Muscle of arm (tissue), 12 donors: ENCODE results near the gene PTCD1. TPM values are rescaled to one million over a fixed set of nuclear protein-coding genes. Genes with fewer than 3 reads are reported as not detected.
"Not testable (repeated sequence)": the region's sequence is repeated elsewhere in the genome, so short reads cannot be mapped to it uniquely, and the experiment has no call there.

Experiments
- DNase-seq: peaks from one replicate; pipeline ENCODE4 v3.0.0-alpha.2; 2013
- polyA plus RNA-seq, 12 donors: library from polyadenylated mRNA; unstranded; fragments of 120-200 nt; gene quantifications; one replicate each; pipeline ENCODE4 v1.2.1, GENCODE V29; 2013; ENCODE audit not compliant: insufficient read length in 12 of 12

Gene PTCD1
- polyA plus RNA-seq, 12 donors: 2.2 to 7.4 (median 3.7) TPM; not detected in 1

DNA sequence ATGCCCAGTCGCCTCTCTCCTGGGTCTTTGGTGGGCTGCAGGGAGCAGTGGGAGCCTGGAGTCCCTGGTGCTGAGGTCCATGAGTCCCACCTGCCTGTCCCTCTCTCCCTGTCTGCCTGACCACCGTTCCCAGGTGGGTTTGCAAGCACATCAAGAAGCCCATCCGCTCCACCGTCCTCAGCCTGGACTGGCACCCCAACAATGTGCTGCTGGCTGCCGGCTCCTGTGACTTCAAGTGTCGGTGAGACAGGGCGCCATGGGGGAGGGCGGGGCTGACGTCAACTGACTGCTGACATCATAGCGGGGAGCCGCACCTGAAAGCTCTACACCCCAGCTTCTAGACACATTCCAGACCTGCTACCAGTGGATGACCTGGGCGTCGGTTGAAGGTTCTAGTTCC is 48.8 kb downstream of the PTCD1 start:
- no peak for DNase-seq

DNA sequence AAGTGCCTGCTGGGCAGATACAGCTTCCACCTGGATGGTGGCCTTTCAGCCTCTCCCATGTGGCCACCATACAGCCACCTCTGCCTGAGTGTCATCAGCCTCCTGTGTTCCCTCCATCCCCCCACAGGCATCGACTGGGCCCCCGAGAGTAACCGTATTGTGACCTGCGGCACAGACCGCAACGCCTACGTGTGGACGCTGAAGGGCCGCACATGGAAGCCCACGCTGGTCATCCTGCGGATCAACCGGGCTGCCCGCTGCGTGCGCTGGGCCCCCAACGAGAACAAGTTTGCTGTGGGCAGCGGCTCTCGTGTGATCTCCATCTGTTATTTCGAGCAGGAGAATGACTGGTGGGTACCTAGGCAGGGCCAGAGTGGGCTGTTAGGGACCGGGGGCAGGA is 50.7 kb downstream of the PTCD1 start:
- no peak for DNase-seq

DNA sequence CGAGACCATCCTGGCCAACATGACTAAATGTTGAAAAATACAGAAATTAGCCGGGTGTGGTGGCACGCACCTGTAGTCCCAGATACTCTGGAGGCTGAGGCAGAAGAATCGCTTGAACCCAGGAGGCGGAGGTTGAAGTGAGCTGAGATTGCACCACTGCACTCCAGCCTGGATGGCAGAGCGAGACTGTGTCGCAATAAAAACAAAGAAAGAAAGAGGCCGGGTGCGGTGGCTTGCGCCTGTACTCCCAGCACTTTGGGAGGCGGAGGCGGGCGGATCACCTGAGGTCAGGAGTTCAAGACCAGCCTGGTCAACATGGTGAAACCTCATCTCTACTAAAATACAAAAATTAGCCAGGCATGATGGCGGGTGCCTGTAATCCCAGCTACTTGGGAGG is 51.4 kb downstream of the PTCD1 start:
- not testable (repeated sequence) for DNase-seq

DNA sequence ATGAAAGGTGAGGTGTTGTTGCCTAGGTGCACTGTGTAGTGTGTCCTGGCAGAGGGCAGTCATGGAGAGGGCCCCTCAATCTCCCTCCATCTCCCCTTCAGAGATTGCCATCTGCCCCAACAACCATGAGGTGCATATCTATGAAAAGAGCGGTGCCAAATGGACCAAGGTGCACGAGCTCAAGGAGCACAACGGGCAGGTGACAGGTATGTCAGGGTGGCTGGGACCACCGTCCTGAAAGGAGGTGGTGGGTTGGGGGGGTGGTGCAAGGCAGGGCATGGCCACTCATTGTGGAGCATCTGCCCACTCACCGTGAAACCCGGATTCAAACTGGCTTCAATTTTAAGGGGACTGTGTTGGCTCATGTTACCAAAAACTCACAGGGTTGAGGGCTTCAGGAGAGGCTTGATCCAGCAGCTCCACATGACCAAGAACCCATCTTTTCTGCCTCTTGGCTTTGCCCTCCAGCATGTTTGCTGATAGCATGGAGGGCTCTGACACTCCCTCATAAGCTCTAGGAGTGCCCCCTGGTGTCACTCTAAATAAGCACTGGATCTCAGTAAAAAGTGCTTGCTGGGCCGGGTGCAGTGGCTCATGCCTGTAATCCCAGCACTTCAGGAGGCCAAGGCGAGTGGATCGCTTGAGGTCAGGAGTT is 51.9 kb downstream of the PTCD1 start:
- DNase-seq: no peak

DNA sequence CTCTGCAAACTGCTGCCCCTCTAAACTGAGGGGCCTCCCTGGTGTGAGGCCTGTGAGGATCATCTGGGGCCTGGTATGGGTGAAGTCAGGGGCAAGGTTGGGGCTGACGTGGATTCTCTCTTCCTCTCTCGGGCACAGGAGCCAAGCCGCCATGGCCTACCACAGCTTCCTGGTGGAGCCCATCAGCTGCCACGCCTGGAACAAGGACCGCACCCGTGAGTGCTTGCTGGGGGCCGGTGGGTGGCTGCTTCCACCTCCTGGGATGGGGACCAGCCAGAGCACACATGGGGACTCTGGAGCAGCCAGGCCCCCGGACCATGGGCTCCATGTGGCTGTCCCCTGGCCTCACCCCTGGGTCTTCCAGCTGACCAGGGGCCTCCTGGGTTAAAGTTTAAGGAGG is 53.0 kb downstream of the PTCD1 start:
- DNase-seq: no peak

DNA sequence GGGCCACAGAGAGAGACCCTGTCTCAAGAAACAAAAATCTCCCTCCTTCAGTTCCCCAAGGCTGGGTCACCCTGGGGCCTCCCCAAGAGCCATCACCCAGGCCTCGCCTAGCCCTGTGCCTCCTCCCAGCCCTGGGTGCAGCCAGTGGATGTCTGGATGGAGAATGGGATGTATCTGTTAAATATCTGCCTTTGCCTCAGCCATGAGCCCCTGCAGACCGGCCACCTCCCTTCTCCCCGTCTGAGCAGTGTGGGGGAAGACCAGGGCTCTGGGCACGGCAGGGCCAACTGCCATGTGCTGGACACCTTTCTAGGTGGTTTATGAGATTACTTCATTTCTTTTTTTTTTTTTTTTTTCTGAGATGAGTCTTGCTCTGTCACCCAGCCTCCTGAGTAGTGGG is 54.1 kb downstream of the PTCD1 start:
- no peak for DNase-seq

DNA sequence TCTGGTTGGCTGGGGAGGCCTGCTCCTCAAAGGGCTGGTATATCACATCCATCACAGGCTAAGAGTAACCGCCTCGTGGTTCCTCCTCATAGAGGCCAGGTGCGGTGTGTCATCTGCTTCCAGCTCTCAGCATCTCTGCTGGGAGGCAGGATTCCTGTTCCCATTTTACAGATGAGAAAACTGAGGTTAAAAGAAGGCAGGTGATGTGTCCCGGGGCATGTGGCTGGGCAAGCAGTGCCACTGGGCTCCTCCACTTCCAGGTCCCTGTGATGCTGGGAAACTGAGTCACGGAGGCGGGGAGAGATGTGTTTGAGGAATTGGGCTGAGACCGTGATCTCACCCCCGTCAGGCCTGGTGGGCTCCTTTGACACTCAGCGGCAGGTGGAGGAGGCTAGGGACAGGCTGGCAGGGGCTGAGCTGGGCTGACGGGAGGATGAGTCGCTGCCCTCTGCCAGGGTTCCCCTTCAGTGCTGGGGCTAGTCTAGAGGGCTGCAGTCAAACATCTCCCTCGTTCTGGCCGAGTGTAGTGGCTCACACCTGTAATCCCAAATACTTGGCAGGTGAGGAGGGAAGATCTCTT is 54.7 kb downstream of the PTCD1 start:
- DNase-seq: no peak

DNA sequence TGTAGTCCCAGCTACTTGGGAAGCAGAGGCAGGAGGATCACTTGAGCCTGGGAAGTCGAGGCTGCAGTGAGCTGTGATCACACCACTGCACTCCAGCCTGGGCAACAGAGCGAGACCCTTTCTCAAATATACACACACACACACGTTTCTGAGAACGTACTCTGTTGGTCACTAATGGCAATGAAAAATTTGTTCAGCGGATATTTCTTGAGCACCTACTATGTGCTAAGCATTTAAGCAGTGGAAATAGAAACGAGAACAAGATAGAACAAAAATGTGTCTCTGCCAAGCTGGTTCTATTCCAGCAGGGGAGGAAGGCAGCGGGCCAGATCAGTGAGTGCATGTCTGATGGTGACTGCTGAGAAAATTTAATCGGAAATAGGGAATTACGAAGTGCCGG is 55.4 kb downstream of the PTCD1 start:
- no peak for DNase-seq

DNA sequence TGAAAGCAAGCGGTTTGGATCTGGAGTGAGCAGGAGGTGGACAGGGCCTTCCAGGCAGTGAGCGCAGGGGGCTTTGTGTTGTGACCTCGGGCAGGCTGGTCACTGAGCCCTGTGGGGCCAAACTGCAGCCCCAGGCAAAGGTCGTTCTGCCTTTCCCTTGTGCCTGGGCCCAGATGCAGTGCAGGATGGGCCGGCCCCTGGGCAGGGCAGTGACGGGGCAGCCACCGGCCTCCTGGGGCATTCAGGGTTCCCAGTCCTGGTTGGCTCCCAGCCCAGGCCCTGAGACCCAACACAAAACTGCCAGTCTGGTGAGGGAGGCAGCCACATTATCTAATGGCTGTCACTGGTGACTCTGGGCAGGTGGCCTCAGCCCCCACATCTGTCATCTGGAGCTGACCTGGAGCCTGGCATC is 56.9 kb downstream of the PTCD1 start:
- no peak for DNase-seq

DNA sequence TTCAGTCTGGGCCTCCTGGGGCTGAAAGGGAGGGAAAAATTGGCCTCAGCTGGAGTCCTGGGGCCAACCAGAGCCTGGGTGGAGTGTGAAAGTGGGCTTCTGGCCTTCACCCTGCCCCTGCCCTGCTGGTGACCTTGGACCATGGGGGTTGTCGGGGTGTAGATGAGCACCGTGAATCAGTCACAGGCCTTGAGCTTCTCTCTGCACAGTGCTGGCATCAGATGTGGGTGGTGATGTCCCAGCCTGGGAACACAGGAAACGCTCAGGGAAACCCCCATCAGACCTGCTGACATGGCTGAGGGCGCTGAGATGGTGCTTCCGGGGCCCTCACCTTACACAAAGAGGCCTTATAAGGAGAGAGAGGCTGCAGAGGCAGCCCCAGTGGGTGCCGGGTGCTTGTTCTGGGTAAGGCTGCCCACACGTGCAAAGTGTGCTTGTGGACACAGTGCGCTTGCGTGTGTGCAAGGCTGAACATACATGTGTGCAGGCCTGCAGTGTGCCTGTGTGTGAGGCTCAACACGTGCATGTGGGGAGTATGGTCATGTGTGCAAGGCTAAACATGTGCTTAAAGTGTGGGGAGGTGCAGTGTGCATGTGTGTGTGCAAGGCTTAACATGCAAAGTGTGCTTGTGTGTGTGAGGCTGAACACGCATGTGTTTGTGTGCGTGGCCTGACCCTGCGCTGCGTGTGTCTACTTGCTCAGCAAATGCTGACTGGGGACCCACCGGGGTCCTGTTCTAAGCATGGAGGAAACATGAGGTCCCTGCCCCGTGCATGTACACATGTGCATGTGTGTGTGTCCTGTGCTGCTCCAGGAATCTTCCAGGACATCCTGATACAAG is 57.6 kb downstream of the PTCD1 start:
- no peak for DNase-seq

DNA sequence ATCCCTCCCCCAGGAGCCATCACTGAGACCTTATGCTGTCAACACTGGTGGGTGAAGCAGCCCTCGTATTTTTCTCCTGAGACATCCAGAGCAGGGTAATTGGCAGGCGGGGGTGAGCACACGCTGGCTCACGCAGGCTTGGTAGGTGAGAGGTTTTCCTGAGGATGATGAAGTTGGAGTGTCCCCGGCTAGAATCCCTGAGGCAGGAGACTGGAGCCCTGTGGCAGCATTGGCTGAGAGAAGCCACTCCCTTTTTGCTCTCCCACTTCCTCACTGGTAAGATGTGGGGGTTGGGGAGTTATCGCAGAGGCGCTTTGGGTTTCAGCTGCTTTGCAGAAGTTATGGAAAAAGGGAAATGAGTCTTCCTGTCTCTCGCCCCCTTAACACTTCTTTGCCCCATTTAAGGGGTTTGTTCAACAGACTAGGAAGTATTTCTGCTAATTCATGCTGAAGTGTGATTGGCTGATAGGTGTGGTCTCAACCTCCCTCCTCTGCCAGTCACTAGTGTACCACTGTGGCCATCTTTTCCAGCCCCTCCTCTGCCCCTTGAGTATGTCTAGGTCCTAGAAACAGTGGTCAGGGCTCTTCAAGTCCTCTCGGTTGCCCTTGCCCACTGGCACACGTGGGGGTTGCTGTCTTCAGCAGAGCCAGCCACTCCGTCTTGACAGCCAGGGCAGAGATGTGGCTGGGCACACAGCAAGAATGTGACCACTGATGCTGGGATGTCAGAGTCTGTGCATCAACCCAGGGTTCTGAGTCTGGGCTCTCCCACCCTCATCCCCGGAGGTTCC is 58.4 kb downstream of the PTCD1 start:
- DNase-seq: no peak

DNA sequence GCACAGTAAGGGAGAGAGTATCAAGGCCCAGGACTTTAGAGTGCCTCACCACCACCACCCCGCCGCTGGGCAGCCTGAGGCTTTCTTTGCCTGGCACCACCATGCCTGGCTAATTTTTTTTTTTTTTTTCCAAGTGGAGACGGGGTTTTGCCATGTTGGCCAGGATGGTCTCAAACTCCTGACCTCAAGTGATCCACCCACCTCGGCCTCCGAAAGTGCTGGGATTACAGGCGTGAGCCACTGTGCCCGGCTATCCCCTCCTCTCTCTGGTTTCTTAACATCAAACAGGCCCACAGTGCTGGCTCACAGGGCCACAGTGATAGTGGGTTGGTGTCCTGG is 58.9 kb downstream of the PTCD1 start:
- not testable (repeated sequence) for DNase-seq

DNA sequence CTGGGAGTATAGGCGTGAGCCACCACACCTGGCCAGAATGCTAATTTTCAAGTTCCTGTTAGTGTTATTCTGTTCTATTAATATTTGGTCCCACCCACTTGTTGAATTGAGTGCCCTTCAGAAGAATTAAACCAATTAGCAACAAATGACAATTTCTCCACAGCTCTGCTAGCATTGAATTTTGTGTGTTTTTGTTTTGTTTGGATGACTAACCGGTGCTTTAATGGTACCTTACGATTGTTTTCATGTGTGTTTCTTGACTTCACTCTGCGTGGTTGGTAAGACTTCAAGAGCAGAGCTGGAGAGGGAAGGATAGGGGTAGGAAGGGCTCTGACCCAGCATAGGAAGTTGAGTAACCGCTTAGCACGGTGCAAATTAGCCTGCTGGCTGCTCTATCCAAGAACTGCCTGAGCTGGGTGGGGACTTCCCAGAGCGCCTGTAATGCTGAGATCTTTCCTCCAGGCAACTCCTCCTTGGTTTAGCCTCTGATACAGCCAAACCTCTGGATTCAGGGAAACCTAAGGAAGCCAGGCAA is 59.5 kb downstream of the PTCD1 start:
- DNase-seq: peak; percentile 70

DNA sequence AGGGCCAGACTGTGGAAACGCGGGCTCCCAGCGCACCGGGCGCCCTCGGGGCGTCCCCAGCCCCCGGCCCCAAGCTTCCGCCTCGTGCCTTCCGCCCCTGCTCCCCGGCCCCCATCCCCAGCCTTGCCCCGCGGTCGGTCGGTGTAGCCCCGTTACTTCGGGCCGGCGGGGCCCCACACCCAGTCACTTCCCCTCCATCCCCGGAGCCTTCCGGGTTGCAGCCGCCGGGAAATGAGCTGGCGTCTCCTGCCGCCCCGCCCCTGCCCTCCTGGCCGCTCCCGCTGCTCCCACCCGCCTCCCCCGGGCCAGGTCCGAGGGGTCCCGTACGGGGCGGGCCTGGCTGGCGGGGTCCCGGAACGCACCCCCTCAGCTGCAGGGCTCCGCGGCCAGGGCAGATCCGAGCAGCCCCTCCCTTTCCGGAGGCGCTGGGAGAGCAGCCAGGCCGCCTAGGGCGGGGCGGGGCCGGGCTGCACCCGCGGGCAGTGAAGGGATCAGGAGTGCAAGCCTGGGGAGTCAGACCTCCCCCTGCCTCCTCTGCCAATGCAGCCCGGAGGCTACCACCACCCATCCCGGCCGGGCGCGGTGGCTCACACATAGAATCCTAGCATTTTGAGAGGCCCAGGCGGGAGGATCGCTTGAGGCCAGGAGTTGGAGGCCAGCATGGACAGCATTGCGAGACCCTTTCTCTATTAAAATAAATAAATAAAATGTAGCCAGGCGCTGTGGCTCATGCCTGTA is 63.4 kb downstream of the PTCD1 start:
- peak; percentile 64 for DNase-seq

DNA sequence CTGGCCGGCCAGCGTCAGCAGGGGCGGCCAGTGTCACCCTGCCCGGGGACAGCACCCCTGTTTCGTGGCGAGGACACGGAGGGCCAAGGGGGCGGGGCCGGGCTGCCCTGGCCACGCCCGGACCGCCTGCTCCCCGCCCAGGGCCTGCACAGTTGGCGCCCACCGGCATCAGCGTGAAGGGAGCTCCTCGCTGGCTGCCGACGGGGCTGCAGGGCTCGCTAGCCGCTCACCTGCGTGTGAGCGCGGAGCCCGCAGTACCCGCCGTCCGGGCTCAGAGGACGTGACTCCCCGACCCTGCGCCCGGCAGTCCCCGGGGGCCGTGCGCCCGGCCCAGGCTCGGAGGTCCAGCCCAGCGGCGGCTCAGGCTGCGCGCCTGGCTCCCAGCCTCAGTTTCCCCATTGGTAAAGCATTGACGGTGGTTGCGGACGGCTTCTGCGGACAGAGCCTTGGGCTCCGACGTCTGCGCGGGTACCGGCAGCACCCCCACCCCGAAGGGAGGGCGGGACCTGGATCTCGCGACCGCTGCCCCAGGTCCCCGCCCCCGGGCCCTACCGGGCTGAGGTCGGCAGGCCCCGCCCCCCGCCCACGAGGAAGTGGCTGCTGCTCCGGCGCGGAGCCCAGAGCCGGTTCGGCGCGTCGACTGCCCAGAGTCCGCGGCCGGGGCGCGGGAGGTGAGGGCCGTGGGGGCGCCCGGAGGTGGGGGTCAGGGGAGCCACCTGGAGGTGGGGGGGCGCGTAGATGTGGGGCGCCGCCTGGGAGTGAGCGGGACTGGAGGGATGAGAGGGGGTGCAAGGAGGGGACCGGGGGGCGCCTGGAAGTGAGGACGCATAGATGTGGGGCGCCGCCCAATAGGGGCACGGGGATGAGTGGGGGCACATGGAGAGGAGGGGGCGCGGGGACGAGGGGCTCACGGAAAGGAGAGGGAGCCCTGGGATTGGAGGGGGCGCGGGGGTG is 64.2 kb downstream of the PTCD1 start, which contains the start of gene ARPC1B:
TSS of gene ARPC1B (plus strand) at position 620 of the 954 bp plus-strand sequence. CDS start 10,985 bp downstream, outside the sequence.
- no peak for DNase-seq

DNA sequence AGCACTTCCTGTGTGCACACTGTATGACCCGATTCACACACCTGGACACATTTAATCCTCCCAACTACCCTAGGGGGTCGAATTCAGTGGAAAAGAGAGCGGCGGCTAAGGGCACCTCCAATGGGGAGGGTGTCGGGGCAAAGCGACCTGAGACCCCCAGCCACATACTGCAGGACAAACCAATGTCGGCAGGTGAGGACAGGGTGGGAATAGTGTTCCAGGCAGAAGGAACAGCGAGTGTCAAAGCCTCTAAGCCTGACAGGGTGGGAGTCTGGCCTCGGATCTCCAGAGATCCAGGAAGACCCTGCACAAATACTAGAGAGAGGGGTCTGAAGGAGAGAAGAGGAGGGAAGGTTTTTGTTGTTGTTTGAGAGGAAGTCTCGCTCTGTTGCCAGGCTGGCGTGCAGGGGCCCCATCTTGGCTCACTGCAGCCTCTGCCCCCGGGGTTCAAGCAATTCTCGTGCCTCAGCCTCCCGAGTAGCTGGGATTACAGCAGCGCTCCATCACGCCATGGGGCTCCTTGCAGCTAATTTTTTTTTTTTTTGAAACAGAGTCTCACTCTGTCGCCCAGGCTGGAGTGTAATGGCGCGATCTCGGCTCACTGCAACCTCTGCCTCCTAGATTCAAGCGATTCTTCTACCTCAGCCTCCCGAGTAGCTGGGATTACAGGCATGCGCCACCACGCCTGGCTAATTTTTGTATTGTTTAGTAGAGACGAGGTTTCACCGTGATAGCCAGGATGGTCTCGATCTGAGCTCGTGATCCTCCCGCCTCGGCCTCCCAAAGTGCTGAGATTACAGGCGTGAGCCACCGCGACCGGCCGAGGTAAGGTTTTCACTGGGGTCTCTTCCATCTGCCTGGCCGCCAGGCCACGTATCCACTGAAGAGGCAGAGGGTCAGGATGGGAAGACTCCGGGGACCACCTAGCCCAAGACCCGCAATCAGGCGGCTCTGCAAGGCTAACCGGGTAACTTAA is 65.2 kb downstream of the PTCD1 start:
- no peak for DNase-seq

DNA sequence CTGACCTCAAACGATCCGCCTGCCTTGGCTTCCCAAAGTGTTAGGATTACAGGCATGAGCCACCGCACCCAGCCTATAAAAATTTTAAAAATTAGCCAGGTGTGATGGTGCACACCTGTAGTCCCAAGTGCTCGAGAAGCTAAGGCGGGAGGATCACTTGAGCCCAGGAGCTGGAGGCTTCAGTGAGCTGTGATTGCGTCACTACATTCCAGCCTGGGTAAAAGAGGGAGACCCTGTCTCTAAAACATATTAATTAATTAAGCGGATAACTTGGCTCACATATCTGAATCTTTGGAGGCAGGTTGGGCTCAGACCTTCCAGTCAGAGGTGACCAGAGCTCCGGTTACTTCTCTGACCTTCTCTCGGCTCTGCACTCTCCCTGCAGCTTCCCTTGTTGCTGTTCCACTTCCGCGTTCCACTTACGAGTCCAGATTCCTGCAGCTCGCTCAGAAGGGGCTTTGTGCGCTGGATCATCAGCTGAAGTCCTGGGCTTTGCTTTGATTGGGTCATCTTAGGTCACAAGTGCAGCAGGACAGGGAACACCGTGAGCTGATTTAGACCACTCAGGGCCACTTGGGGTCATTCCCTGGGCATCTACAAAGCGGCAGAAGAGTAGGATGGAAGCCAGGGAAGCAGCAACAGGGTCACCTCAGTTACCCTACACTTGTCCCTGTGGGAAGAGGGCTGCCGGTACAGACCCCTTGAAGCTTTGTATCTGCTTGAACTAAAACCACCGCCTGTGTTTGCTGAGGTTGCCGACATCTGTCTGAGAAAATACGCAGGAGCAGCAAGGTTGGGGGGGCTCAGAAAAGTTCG is 66.1 kb downstream of the PTCD1 start:
- DNase-seq: no peak
